ENCODE data around the gene NEAT1.

NEAT1 gene

DNA sequence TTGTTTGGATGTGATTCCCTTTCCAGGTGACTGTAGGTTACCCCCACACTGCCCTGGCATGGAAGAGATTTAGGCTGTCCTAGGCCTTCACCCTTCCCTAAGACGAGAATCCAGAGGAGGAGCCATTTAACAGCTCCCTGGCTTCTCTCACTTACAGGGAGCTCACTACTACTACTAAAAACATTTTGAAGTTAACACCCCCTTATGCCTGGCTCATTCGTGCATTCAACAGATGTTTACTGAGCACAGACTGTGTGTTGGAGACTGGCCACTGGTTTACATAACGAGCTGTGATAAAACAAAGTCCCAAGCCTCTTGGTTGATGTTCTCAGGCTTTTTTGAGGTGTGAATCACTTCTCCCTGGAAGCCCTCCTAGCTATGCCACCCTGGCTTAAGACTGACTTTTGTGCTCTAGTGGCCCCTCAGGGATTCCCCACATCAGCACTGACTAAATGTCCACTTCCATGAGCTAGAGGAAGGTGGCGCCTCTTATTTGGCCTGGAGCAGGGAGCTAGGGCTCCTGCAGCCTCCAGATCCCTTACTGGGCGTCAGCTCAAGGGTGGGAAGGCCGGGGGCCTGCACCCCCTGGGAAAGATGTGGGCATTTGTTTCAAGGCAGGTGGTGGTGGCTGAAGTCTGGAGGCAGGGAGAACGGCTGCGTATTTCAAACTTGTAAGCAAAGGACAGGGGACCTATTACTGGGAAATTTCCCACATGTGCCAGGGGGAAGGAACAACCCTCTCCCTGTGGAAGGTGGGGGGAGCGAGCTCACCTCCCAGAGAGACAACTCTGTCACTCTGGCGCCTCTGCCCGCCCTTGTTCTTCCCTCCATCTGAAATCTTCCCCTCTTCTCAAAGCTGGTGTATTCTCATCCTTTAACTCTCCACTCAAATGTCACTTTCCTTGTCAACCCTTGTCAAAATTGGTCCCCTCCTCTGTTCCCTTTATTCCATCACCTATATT is 56.9 kb downstream of the NEAT1 start:
- no peak for DNase-seq (ENCODE audit: low read depth in 2 of 2)

DNA sequence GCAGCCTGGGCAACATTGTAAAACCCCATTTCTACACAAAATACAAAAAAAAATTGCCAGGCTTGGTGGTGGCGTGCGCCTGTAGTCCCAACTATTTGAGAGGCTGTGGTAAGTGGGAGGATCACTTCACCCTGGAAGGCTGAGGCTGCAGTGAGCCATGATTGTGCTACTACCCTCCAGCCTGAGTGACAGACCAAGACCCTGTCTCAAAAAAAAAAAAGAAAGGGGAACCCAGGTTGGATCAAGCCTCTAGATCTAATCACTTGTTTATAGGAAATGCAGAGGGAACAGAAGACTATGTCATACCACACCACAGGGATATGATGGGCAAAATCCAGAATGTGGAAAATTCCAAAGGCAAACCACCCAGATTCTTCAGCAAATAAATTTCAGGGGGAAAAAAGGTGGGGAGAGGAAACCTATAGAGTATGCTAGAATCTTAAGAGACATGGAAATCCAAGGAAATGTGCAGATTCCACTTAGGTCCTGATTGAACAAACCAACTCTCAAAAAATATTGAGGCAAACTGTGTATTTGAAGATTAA is 59.8 kb downstream of the NEAT1 start:
- DNase-seq (ENCODE audit: low read depth in 2 of 2) = no peak

DNA sequence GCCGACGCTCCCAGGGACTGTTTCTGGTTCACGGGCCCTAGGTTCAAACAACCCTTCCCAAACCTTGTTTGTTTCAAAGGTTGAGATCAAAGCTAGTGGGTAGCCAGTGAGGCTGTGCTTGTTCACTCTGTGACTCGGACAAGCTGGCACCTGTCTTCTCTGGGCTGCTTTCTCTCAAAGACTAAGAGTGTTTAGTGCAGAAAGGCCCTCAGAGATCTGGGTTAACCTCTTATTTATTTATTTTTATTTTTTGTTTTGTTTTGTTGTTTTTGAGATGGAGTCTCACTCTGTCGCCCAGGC is 63.3 kb downstream of the NEAT1 start:
- no peak for DNase-seq (ENCODE audit: low read depth in 2 of 2)

GRCh38 chr11:65486570-65487466 is 64.2 kb downstream of the NEAT1 start:
- DNase-seq (ENCODE audit: low read depth in 2 of 2) = no peak

- no peak for DNase-seq (ENCODE audit: low read depth in 2 of 2)
These were observed 65.1 kb downstream of the NEAT1 start for GRCh38 chr11:65487467-65488272.

DNA sequence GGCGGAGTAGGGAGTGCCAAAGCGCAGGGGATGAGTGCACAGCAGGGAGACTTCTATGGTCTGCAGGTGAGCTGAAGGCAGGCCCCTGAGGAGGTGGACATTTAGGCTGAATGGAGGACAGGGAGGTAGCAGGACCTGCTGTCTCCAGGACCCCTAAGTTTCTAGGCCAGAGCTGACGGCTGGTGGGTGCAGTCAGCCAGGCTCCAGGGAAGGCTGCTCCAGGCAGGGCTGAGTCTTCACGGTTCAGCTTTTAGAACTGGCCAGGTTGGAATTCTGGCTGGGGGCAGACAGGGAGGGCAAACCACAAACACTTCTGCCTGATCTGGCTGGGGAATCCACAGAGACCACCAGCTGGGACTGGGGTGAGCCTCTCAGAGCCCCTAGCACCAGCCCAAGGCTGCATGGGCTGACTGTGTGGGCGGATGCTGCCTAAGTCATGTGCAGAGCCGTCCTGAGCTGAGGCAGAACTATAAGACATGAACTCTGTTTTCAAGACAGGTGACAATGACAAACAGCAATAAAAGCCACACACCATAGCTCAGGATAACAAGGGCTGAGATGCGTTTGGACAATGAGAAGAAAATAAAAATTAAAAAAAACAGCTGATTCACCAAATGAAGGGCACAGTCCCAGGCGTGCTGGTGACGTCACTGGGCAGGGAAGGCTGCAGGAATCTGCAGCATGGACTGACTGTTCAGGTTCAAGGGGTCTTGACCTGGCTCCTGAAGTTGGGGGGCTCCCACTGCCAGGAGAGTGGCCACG is 65.9 kb downstream of the NEAT1 start:
- DNase-seq (ENCODE audit: low read depth in 2 of 2) = no peak

GRCh38 chr11:65489035-65489705 is 66.6 kb downstream of the NEAT1 start:
- DNase-seq (ENCODE audit: low read depth in 2 of 2) = no peak

- DNase-seq (ENCODE audit: low read depth in 2 of 2) = no peak
These were observed 67.2 kb downstream of the NEAT1 start for GRCh38 chr11:65489706-65490320.

- no peak for DNase-seq (ENCODE audit: low read depth in 2 of 2)
These were observed 68.5 kb downstream of the NEAT1 start for GRCh38 chr11:65491163-65491465.

- DNase-seq (ENCODE audit: low read depth in 2 of 2) = no peak
These were observed 69.2 kb downstream of the NEAT1 start for GRCh38 chr11:65491614-65492386.

GRCh38 chr11:65492387-65492636 is 69.7 kb downstream of the NEAT1 start:
- DNase-seq (ENCODE audit: low read depth in 2 of 2) = no peak

- no peak for DNase-seq (ENCODE audit: low read depth in 2 of 2)
These were observed 70.2 kb downstream of the NEAT1 start for GRCh38 chr11:65492637-65493366.

DNA sequence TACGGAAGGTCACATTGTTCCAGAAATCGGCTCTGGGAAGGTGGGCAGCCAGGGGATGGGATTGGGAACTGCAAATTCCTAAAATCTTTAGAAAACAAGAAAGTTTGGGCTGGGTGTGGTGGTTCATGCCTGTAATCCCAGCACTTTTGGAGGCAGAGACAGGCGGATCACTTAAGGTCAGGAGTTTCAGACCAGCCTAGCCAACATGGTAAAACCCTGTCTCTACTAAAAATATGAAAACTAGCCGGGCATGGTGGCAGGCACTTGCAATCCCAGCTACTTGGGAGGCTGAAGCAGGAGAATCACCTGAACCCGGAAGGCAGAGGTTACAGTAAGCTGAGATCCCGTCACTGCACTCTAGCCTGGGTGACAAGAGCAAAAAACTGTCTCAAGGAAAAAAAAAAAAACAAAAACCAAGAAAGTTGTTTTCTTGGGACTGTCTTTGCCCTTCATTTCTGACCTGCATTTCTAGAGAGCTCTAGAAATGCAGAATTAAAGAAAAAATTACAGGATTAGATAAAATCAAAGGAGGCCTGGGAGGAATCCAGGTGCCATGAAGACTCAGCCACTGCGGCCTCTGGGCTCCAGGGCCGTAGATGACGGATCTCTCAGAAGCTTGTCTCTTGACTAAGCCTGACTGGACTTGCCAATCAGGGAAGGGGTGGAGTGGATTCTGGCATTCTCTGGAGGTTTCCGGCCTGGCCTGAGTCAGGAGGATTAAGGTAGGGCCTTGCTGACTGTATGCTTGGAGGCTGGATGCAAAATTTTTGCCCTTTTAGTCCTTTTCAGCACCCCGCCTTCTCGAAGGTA is 71.0 kb downstream of the NEAT1 start:
- no peak for DNase-seq (ENCODE audit: low read depth in 2 of 2)
